Keratinocyte (primary cell): ENCODE measurements around the gene P2RY8. TPM values are rescaled to one million over a fixed set of nuclear protein-coding genes. Genes with fewer than 3 reads are reported as not detected.

Experiments used
- DNase-seq: peaks from one replicate; pipeline ENCODE4 v3.0.0-alpha.2; 2011; ENCODE audit warnings: low read depth, missing footprints, low spot score
- FAIRE-seq: peaks from 2 replicates; lab custom pipeline; 2011; peaks lifted over from hg19 to GRCh38; lab: Jason Lieb, UNC
- H2AFZ ChIP-seq: 2 replicates; pipeline ENCODE4 v1.6.0; 2012; ENCODE audit warnings: low read length, control low read depth, inconsistent platforms; ENCODE audit not compliant: control insufficient read depth
- H3K27ac ChIP-seq: 2 replicates; pipeline ENCODE4 v1.5.1; 2011; ENCODE audit warnings: low read length; ENCODE audit not compliant: control insufficient read depth, insufficient read depth
- H3K27me3 ChIP-seq: 3 replicates; pipeline ENCODE4 v1.6.0; 2011; ENCODE audit warnings: low read length; ENCODE audit not compliant: control insufficient read depth, insufficient read depth; ENCODE audit errors: extremely low read depth
- H3K36me3 ChIP-seq, 2 experiments: 2 replicates in 1 of 2; 3 replicates in 1 of 2; pipeline ENCODE4 v1.5.1; 2011; ENCODE audit warnings: low read length in 2 of 2, mild to moderate bottlenecking in 1 of 2; ENCODE audit not compliant: control insufficient read depth in 2 of 2, insufficient read depth in 2 of 2; ENCODE audit errors: extremely low read depth in 1 of 2
- H3K4me1 ChIP-seq: 3 replicates; pipeline ENCODE4 v1.5.1; 2011; ENCODE audit warnings: low read length; ENCODE audit not compliant: control insufficient read depth, insufficient read depth; ENCODE audit errors: extremely low read depth
- H3K4me2 ChIP-seq: 3 replicates; pipeline ENCODE4 v1.6.0; 2011; ENCODE audit warnings: low read depth, low read length; ENCODE audit not compliant: control insufficient read depth, insufficient read depth; ENCODE audit errors: extremely low read depth
- H3K4me3 ChIP-seq, 3 experiments: fragments of 200-600 bp in 1 of 3; sonication (generic) in 1 of 3; 2 replicates in 2 of 3; 3 replicates in 1 of 3; pipeline ENCODE4 v1.5.1; 2011 to 2016; ENCODE audit warnings: low read length in 3 of 3, mild to moderate bottlenecking in 3 of 3, control low read depth in 2 of 3, inconsistent platforms in 1 of 3, low read depth in 1 of 3, mixed read lengths in 1 of 3, mixed run types in 1 of 3, moderate library complexity in 1 of 3; ENCODE audit not compliant: control insufficient read depth in 2 of 3, insufficient read depth in 2 of 3; ENCODE audit errors: extremely low read depth in 1 of 3
- H3K79me2 ChIP-seq: 2 replicates; pipeline ENCODE4 v1.6.0; 2012; ENCODE audit warnings: low read length; ENCODE audit not compliant: control insufficient read depth, insufficient read depth
- H3K9ac ChIP-seq: 3 replicates; pipeline ENCODE4 v1.6.0; 2011; ENCODE audit warnings: low read length; ENCODE audit not compliant: control insufficient read depth, insufficient read depth; ENCODE audit errors: extremely low read depth
- H3K9me1 ChIP-seq: 3 replicates; pipeline ENCODE4 v1.6.0; 2011; ENCODE audit warnings: low read length; ENCODE audit not compliant: control insufficient read depth, insufficient read depth; ENCODE audit errors: extremely low read depth
- H3K9me3 ChIP-seq: 2 replicates; pipeline ENCODE4 v1.5.1; 2012; ENCODE audit warnings: low read depth, low read length; ENCODE audit not compliant: control insufficient read depth
- H4K20me1 ChIP-seq: 3 replicates; pipeline ENCODE4 v1.6.0; 2011; ENCODE audit warnings: low read length; ENCODE audit not compliant: control insufficient read depth, insufficient read depth; ENCODE audit errors: extremely low read depth
- EZH2 ChIP-seq: IDR thresholded peaks from one replicate; pipeline ENCODE4 v1.6.1; 2012; ENCODE audit warnings: inconsistent platforms, mild to moderate bottlenecking, low read length, moderate library complexity
- dilution Hi-C: fragments of 300-500 bp; cut with MboI; formaldehyde crosslinking; loops from one replicate; pipeline ENCODE4 v1.7.0; 2020; ENCODE audit warnings: low sequenced_read_pairs; ENCODE audit not compliant: extremely low pct_ligation_motif_present
- polyA plus RNA-seq, 5 experiments: library from polyadenylated mRNA; depleted of rRNA in 3 of 5; stranded (reverse) in 3 of 5; stranded (forward) in 1 of 5; unstranded in 1 of 5; fragments of >200 nt; gene quantifications; 1 replicate in 1 of 5; 2 replicates in 3 of 5; 3 replicates in 1 of 5; pipeline versions ENCODE4 v1.2.1 to v1.2.3, GENCODE V29; 2011 to 2012; ENCODE audit warnings: missing spikeins in 2 of 5, low read depth in 1 of 5, low replicate concordance in 1 of 5
- TF ChIP-seq, protein P1 (sequence below), 3 experiments: IDR thresholded peaks in 1 of 3; conservative IDR thresholded peaks in 1 of 3; optimal IDR thresholded peaks in 1 of 3; 2 replicates in 2 of 3; 3 replicates in 1 of 3; pipeline versions ENCODE3 to v1.5.1; 2011; ENCODE audit warnings: low read length in 3 of 3, mild to moderate bottlenecking in 3 of 3, moderate library complexity in 2 of 3, control low read depth in 1 of 3, inconsistent platforms in 1 of 3; ENCODE audit not compliant: insufficient read depth in 2 of 3; ENCODE audit errors: extremely low read depth in 1 of 3

Gene P2RY8
- polyA plus RNA-seq, 1 donor (not counting 4 experiments of a cell fraction or from before 2014, with no cell fraction given): not detected

DNA sequence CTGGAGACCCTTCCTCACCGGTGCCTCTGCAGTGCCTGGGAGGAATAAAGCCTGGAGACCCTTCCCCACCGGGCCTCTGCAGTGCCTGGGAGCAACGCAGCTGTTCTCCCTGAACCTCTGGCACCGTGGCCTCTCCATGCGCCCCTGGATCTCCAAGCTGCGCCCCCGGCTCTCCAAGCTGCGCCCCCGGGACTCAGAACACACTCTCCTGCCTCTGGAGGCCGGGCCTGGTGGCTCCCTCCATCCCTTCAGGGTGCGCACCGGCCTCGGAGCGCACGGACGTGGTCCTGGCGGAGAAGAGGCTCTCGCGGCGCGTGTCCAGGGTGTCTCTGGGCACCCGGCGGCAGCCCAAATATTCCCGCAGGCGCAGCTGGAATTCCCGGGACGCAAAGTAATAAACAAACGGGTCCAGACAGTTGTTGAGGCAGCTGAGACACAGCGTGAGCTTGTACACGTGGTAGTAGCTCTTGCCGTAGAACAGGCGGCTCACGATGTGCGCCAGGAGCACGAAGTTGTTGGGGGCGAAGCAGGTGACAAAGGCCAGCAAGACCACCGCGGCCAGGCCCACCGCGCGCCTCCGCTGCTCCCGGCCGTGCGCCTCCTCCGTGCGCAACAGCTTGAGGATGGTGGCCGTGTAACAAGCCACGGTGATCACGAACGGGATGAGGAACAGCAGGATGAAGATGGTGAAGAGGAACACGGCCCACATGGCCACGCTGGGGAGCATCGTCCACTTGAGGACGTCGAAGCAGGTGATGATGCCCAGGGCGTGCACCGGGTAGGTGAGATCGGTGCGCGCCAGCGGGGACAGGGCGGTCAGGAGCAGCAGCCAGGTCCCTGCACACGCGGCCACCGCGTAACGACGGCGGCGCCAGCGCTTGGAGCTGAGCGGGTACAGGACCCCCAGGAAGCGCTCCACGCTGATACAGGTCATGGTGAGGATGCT, 71.4 kb downstream of the P2RY8 start:
- Histone ChIP-seq H3K36me3 (no peaks in the 10 kb centered on the region), H3K27me3 (peaks cover 24% of the 10 kb centered on the region), H3K4me1 (no peaks in the 10 kb centered on the region), H3K27ac (no peak overlapping the region), H3K79me2 (no peaks in the 10 kb centered on the region), H3K4me3 (no peak overlapping the region), H3K9ac (no peak overlapping the region), H3K9me3 (no peaks in the 10 kb centered on the region), H2AFZ (no peak overlapping the region), H3K4me2 (no peak overlapping the region), H4K20me1 (no peaks in the 10 kb centered on the region), H3K9me1 (no peaks in the 10 kb centered on the region)
- FAIRE-seq: no peak
- TF ChIP-seq, protein P1, sequence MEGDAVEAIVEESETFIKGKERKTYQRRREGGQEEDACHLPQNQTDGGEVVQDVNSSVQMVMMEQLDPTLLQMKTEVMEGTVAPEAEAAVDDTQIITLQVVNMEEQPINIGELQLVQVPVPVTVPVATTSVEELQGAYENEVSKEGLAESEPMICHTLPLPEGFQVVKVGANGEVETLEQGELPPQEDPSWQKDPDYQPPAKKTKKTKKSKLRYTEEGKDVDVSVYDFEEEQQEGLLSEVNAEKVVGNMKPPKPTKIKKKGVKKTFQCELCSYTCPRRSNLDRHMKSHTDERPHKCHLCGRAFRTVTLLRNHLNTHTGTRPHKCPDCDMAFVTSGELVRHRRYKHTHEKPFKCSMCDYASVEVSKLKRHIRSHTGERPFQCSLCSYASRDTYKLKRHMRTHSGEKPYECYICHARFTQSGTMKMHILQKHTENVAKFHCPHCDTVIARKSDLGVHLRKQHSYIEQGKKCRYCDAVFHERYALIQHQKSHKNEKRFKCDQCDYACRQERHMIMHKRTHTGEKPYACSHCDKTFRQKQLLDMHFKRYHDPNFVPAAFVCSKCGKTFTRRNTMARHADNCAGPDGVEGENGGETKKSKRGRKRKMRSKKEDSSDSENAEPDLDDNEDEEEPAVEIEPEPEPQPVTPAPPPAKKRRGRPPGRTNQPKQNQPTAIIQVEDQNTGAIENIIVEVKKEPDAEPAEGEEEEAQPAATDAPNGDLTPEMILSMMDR (optimal IDR thresholded peaks at IDR 0.05 in 1 of 3, IDR thresholded peaks at IDR 0.05 in 1 of 3, conservative IDR thresholded peaks at IDR 0.05 in 1 of 3; ENCODE audit: extremely low read depth in 1 of 3, insufficient read depth in 2 of 3, low read length in 3 of 3): no peak
- TF ChIP-seq EZH2: no peak
- no peak for DNase-seq
- dilution Hi-C loops: no loop called here

DNA sequence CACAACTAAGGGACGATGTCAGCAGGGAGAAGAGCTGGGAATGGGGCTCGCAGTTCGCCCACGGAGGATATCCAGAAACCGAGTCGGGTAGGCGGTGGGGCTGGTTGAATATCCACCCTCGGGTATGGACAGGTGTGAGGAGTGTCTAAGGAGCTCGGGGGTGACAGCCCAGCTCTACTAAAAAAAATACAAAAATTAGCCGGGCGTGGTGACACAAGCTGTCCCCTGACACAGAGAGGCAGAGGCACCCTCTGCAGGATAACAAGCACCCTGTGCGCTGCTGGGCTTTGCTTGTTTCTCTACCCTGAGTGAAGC, 72.1 kb downstream of the P2RY8 start:
- Histone ChIP-seq H3K4me2 (no peak overlapping the region), H3K27ac (no peak overlapping the region), H3K9me3 (no peaks in the 10 kb centered on the region), H2AFZ (no peak overlapping the region), H4K20me1 (no peaks in the 10 kb centered on the region), H3K79me2 (no peaks in the 10 kb centered on the region), H3K4me3 (no peak overlapping the region), H3K36me3 (no peaks in the 10 kb centered on the region), H3K9me1 (no peaks in the 10 kb centered on the region), H3K27me3 (peaks cover 24% of the 10 kb centered on the region), H3K4me1 (no peaks in the 10 kb centered on the region), H3K9ac (no peak overlapping the region)
- TF ChIP-seq, protein P1 (optimal IDR thresholded peaks at IDR 0.05 in 1 of 3, IDR thresholded peaks at IDR 0.05 in 1 of 3, conservative IDR thresholded peaks at IDR 0.05 in 1 of 3; ENCODE audit: extremely low read depth in 1 of 3, insufficient read depth in 2 of 3, low read length in 3 of 3): no peak
- TF ChIP-seq EZH2: no peak
- no peak for FAIRE-seq
- no peak for DNase-seq
- dilution Hi-C loops: no loop called here
